Measurements from ENCODE around the gene SLC10A7.

The SLC10A7 gene

GRCh38 chr4:146346276-146346675 lies 175.5 kb downstream of the SLC10A7 start:
- no peak for DNase-seq

- no peak for DNase-seq
Observed at GRCh38 chr4:146343776-146344175, 178.0 kb downstream of the SLC10A7 start.

- peak; percentile 6 for DNase-seq
Observed at GRCh38 chr4:146343199-146343598, 178.5 kb downstream of the SLC10A7 start.

GRCh38 chr4:146342600-146343192 lies 179.0 kb downstream of the SLC10A7 start:
- peak; percentile 71 for DNase-seq

GRCh38 chr4:146340798-146341197 lies 180.9 kb downstream of the SLC10A7 start:
- peak; percentile 37 for DNase-seq

GRCh38 chr4:146338512-146338911 lies 183.2 kb downstream of the SLC10A7 start:
- no peak for DNase-seq

- no peak for DNase-seq
Observed at GRCh38 chr4:146336410-146336807, 185.3 kb downstream of the SLC10A7 start.

- no peak for DNase-seq
Observed at GRCh38 chr4:146335763-146336409, 185.9 kb downstream of the SLC10A7 start.

GRCh38 chr4:146334862-146335449 lies 186.8 kb downstream of the SLC10A7 start:
- no peak for DNase-seq

GRCh38 chr4:146333895-146334262 lies 187.9 kb downstream of the SLC10A7 start:
- no peak for DNase-seq

- DNase-seq: no peak
Observed at GRCh38 chr4:146333187-146333894, 188.4 kb downstream of the SLC10A7 start.

- DNase-seq: no peak
Observed at GRCh38 chr4:146330392-146330791, 191.3 kb downstream of the SLC10A7 start.

- no peak for DNase-seq
Observed at GRCh38 chr4:146329050-146329716, 192.6 kb downstream of the SLC10A7 start.

- no peak for DNase-seq
Observed at GRCh38 chr4:146327859-146328650, 193.7 kb downstream of the SLC10A7 start.

- no peak for DNase-seq
Observed at GRCh38 chr4:146318894-146319293, 202.8 kb downstream of the SLC10A7 start.

GRCh38 chr4:146317783-146318182 lies 204.0 kb downstream of the SLC10A7 start:
- DNase-seq: no peak

- no peak for DNase-seq
Observed at GRCh38 chr4:146315184-146315583, 206.6 kb downstream of the SLC10A7 start.

GRCh38 chr4:146311238-146311970 lies 210.3 kb downstream of the SLC10A7 start:
- DNase-seq: no peak

GRCh38 chr4:146310319-146311021 lies 211.3 kb downstream of the SLC10A7 start:
- DNase-seq: no peak

- DNase-seq: no peak
Observed at GRCh38 chr4:146308951-146309350, 212.8 kb downstream of the SLC10A7 start.

- no peak for DNase-seq
Observed at GRCh38 chr4:146302822-146303221, 218.9 kb downstream of the SLC10A7 start.
